ENCODE measurements around the gene RUNX1. TPM values are rescaled to one million over a fixed set of nuclear protein-coding genes. Genes with fewer than 3 reads are reported as not detected.

The RUNX1 gene
- total RNA-seq, 1 experiment from 2014 or later: 55.2 TPM

DNA sequence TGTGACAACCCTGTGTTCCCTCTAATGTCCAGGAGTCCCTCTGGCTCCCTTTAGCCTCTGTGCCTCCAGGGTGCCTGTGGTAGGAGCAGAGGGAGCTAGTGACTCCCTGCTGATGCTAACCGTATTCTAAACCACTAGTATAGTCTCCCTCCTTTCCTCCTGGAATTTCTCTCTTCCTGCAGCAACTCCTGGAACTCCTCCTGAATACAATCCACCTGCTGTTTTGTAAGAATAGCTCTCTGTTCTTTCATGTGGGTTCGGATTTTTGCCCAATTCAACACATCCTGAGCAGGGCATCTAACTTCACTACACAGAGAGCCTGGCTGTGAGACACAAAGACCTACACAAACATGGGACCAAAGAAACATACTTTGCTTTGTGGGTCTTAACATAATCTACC lies 107.9 kb downstream of the RUNX1 start:
- no peak for DNase-seq
- intact Hi-C loops (cut with micrococcal nuclease): no loop called here
- H4K20me1 ChIP-seq (ENCODE audit: low read length): no peaks in the 10 kb centered on the region
- no peak overlapping the region for H3K4me2 ChIP-seq (ENCODE audit: low read length)
- TF ChIP-seq EZH2 (IDR thresholded peaks at IDR 0.05; ENCODE audit: low read length, unreplicated experiment) (no peak), EZH2phosphoT487 (IDR thresholded peaks at IDR 0.05; ENCODE audit: borderline replicate concordance, low read length) (no peak), CTCF (conservative IDR thresholded peaks at IDR 0.05; ENCODE audit: low read depth, low read length) (no peak)
- no TSS peak for BruUV-seq (replicated peaks)
- ChIA-PET CTCF (no interaction called here), POLR2A (ENCODE audit: unreplicated experiment) (no interaction called here)
- no peak overlapping the region for H3K27ac ChIP-seq (ENCODE audit: low read length)
- no peaks in the 10 kb centered on the region for H3K27me3 ChIP-seq (ENCODE audit: low read length)
- ATAC-seq: no peak
- no peaks in the 10 kb centered on the region for H3F3A ChIP-seq (ENCODE audit: low read length, unreplicated experiment)
- no peaks in the 10 kb centered on the region for H3K9me3 ChIP-seq (ENCODE audit: low read length)
- no peak overlapping the region for H2AFZ ChIP-seq (ENCODE audit: low read length)
- no peak overlapping the region for H3K9ac ChIP-seq (ENCODE audit: low read length)
- no peaks in the 10 kb centered on the region for H3K36me3 ChIP-seq (ENCODE audit: low read depth, low read length)
- H3K79me2 ChIP-seq (ENCODE audit: low read length): peaks cover 8% of the 10 kb centered on the region; the same call in 1 of the 2 replicates
- peaks cover 32% of the 10 kb centered on the region for H3K4me1 ChIP-seq (ENCODE audit: insufficient read depth, low read length)
- H3K9me2 ChIP-seq (replicated peaks; ENCODE audit: low read length): no peaks in the 10 kb centered on the region
- H3K4me3 ChIP-seq (ENCODE audit: low read length): no peak overlapping the region

GRCh38 chr21:34939673-34940331 lies 109.3 kb downstream of the RUNX1 start:
- Histone ChIP-seq H2AFZ (ENCODE audit: low read length) (no peak overlapping the region), H3K4me3 (ENCODE audit: low read length) (no peak overlapping the region), H3K4me2 (ENCODE audit: low read length) (no peak overlapping the region), H3K9me3 (ENCODE audit: low read length) (no peaks in the 10 kb centered on the region), H3K27me3 (ENCODE audit: low read length) (no peaks in the 10 kb centered on the region), H3F3A (ENCODE audit: low read length, unreplicated experiment) (no peaks in the 10 kb centered on the region), H3K4me1 (ENCODE audit: insufficient read depth, low read length) (peaks cover 43% of the 10 kb centered on the region), H3K36me3 (ENCODE audit: low read depth, low read length) (no peaks in the 10 kb centered on the region), H3K9ac (ENCODE audit: low read length) (no peak overlapping the region), H3K27ac (ENCODE audit: low read length) (no peak overlapping the region), H4K20me1 (ENCODE audit: low read length) (no peaks in the 10 kb centered on the region), H3K79me2 (ENCODE audit: low read length) (peaks cover 13% of the 10 kb centered on the region; the same call in 1 of the 2 replicates), H3K9me2 (replicated peaks; ENCODE audit: low read length) (no peaks in the 10 kb centered on the region)
- ATAC-seq (no peak), DNase-seq (no peak)
- BruUV-seq (replicated peaks): no TSS peak
- POLR2A ChIA-PET (ENCODE audit: unreplicated experiment): no interaction called here
- intact Hi-C loops (cut with micrococcal nuclease): loop anchor here (5.0 kb wide), 1 partner anchor 42 kb away; no protein-coding TSS in a partner anchor
- TF ChIP-seq CTCF (conservative IDR thresholded peaks at IDR 0.05; ENCODE audit: low read depth, low read length): no peak
- no peak for TF ChIP-seq EZH2phosphoT487 (IDR thresholded peaks at IDR 0.05; ENCODE audit: borderline replicate concordance, low read length)
- no peak for TF ChIP-seq EZH2 (IDR thresholded peaks at IDR 0.05; ENCODE audit: low read length, unreplicated experiment)
- CTCF ChIA-PET: no interaction called here

GRCh38 chr21:34938089-34938764 lies 110.9 kb downstream of the RUNX1 start:
- ATAC-seq (no peak; the same call in 1 of the 2 replicates), DNase-seq (peak; percentile 44)
- no peaks in the 10 kb centered on the region for H4K20me1 ChIP-seq (ENCODE audit: low read length)
- H3K9me2 ChIP-seq (replicated peaks; ENCODE audit: low read length): no peaks in the 10 kb centered on the region
- H3K79me2 ChIP-seq (ENCODE audit: low read length): peaks cover 16% of the 10 kb centered on the region; the same call in 1 of the 2 replicates
- H3K27me3 ChIP-seq (ENCODE audit: low read length): no peaks in the 10 kb centered on the region
- intact Hi-C loops (cut with micrococcal nuclease): loop anchor here (5.0 kb wide), 1 partner anchor 44 kb away; no protein-coding TSS in a partner anchor
- H3K36me3 ChIP-seq (ENCODE audit: low read depth, low read length): no peaks in the 10 kb centered on the region
- TF ChIP-seq EZH2phosphoT487 (IDR thresholded peaks at IDR 0.05; ENCODE audit: borderline replicate concordance, low read length) (no peak), EZH2 (IDR thresholded peaks at IDR 0.05; ENCODE audit: low read length, unreplicated experiment) (no peak), CTCF (conservative IDR thresholded peaks at IDR 0.05; ENCODE audit: low read depth, low read length) (no peak)
- H3K4me1 ChIP-seq (ENCODE audit: insufficient read depth, low read length): peaks cover 43% of the 10 kb centered on the region
- no TSS peak for BruUV-seq (replicated peaks)
- peak overlapping the region; percentile 38 for H3K4me2 ChIP-seq (ENCODE audit: low read length)
- CTCF ChIA-PET: no interaction called here
- H3K4me3 ChIP-seq (ENCODE audit: low read length): no peak overlapping the region
- no peaks in the 10 kb centered on the region for H3F3A ChIP-seq (ENCODE audit: low read length, unreplicated experiment)
- no peak overlapping the region for H3K9ac ChIP-seq (ENCODE audit: low read length)
- no peaks in the 10 kb centered on the region for H3K9me3 ChIP-seq (ENCODE audit: low read length)
- POLR2A ChIA-PET (ENCODE audit: unreplicated experiment): no interaction called here
- H3K27ac ChIP-seq (ENCODE audit: low read length): no peak overlapping the region
- H2AFZ ChIP-seq (ENCODE audit: low read length): no peak overlapping the region
